GM18526 (cell line): ENCODE data around the gene ISOC2.

Experiments
- POLR2A ChIP-seq: IDR thresholded peaks from 3 replicates; pipeline ENCODE4 v1.6.1; 2011; ENCODE audit not compliant: insufficient read length; ENCODE audit errors: extremely low read depth

The ISOC2 gene

GRCh38 chr19:55456347-55456746, 5.1 kb downstream of the ISOC2 start:
- TF ChIP-seq POLR2A = no peak

GRCh38 chr19:55455576-55456235, 5.7 kb downstream of the ISOC2 start:
- TF ChIP-seq POLR2A = no peak

- TF ChIP-seq POLR2A = no peak
Observed at GRCh38 chr19:55454787-55455243, 6.6 kb downstream of the ISOC2 start.

- TF ChIP-seq POLR2A = no peak
Observed at GRCh38 chr19:55453511-55454260, 7.8 kb downstream of the ISOC2 start.

- no peak for TF ChIP-seq POLR2A
Observed at GRCh38 chr19:55452749-55453346, 8.6 kb downstream of the ISOC2 start.

GRCh38 chr19:55451965-55452748, 9.3 kb downstream of the ISOC2 start:
- TF ChIP-seq POLR2A = no peak

- TF ChIP-seq POLR2A = no peak
Observed at GRCh38 chr19:55451163-55451964, 10.1 kb downstream of the ISOC2 start.

- no peak for TF ChIP-seq POLR2A
Observed at GRCh38 chr19:55449469-55449868, 12.0 kb downstream of the ISOC2 start.

GRCh38 chr19:55447421-55448174, 13.8 kb downstream of the ISOC2 start:
- TF ChIP-seq POLR2A = no peak

- no peak for TF ChIP-seq POLR2A
Observed at GRCh38 chr19:55446060-55446459, 15.4 kb downstream of the ISOC2 start.

GRCh38 chr19:55444646-55445045, 16.8 kb downstream of the ISOC2 start:
- TF ChIP-seq POLR2A = no peak

GRCh38 chr19:55443824-55444480, 17.5 kb downstream of the ISOC2 start:
- no peak for TF ChIP-seq POLR2A

GRCh38 chr19:55443045-55443823, 18.2 kb downstream of the ISOC2 start, which contains the start of gene SHISA7:
Gene SHISA7 (minus strand): TSS chr19:55443300. CDS start chr19:55442863, 437 bp downstream.
- TF ChIP-seq POLR2A = no peak
